ENCODE results near the gene SMIM27.

- TF ChIP-seq EZH2 (IDR thresholded peaks at IDR 0.05; ENCODE audit: borderline replicate concordance, insufficient read depth, low read length, poor library complexity, severe bottlenecking) (no peak), CTCF (IDR thresholded peaks at IDR 0.05; ENCODE audit: poor library complexity, severe bottlenecking) (no peak), RAD21 (conservative IDR thresholded peaks at IDR 0.05) (no peak), SMC3 (conservative IDR thresholded peaks at IDR 0.05; ENCODE audit: poor library complexity) (no peak), REST (IDR thresholded peaks at IDR 0.05; ENCODE audit: borderline replicate concordance) (no peak), EP300 (conservative IDR thresholded peaks at IDR 0.05; ENCODE audit: poor library complexity, severe bottlenecking) (no peak), POLR2AphosphoS5 (IDR thresholded peaks at IDR 0.05) (no peak), MXI1 (conservative IDR thresholded peaks at IDR 0.05; ENCODE audit: poor library complexity, severe bottlenecking) (no peak)
Observed at GRCh38 chr9:32558408-32558934, 6.3 kb downstream of the SMIM27 start.

Measured in neural cell (in vitro differentiated cells).